Measurements from ENCODE around the gene ZNF12. TPM values are rescaled to one million over a fixed set of nuclear protein-coding genes. Genes with fewer than 3 reads are reported as not detected.

ZNF12 gene
- total RNA-seq, 4 donors from 2014 or later: 19.7 to 40.8 (median 23.8) TPM

DNA sequence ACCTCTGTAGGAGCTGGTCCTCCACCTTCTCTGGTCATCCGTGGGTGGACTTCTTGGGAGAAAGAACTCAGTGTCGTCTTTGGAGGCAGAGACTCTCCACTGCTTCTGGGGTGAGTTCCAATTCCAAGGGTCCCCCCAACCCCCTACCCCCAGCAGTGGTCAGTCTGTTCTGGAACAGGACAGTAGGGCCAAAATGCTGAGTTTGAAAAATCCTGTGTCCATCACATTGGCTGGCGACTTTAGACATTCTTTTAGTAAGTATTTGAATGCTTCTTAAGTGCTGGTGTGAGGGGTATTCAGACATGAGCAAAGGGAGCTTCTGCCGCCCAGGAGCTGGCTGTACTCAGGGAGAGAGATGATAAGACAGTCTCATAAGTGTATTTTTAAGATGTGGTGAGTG is 67.7 kb downstream of the ZNF12 start:
- intact Hi-C loops (cut with DNase I; ENCODE audit: low total_unique reads): no loop called here
- 78 to 83% methylated on average over 4 of the region's 4 CpGs for WGBS, 2 donors
- DNase-seq (ENCODE audit: low spot score in 2 of 2): no peak
- no peak for TF ChIP-seq POLR2A (IDR thresholded peaks at IDR 0.05)
- TF ChIP-seq, protein P1, sequence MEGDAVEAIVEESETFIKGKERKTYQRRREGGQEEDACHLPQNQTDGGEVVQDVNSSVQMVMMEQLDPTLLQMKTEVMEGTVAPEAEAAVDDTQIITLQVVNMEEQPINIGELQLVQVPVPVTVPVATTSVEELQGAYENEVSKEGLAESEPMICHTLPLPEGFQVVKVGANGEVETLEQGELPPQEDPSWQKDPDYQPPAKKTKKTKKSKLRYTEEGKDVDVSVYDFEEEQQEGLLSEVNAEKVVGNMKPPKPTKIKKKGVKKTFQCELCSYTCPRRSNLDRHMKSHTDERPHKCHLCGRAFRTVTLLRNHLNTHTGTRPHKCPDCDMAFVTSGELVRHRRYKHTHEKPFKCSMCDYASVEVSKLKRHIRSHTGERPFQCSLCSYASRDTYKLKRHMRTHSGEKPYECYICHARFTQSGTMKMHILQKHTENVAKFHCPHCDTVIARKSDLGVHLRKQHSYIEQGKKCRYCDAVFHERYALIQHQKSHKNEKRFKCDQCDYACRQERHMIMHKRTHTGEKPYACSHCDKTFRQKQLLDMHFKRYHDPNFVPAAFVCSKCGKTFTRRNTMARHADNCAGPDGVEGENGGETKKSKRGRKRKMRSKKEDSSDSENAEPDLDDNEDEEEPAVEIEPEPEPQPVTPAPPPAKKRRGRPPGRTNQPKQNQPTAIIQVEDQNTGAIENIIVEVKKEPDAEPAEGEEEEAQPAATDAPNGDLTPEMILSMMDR (IDR thresholded peaks at IDR 0.05): no peak
- no peak overlapping the region for H3K4me3 ChIP-seq (ENCODE audit: low read depth, poor library complexity, severe bottlenecking)

Other genes starting within 250 kb of the ZNF12 start
- gene KDELR2, start 222.8 kb downstream of the ZNF12 start, total RNA-seq: 10 to 100 TPM; 44.8 to 64.3 (median 57.5) TPM
- 1 to 10 TPM in 1 of 4 donors, under 1 TPM in 3; 0.49 to 2.2 (median 0.64) TPM for gene GRID2IP, start 155.5 kb downstream of the ZNF12 start, total RNA-seq
- 10 to 100 TPM; 18.4 to 30.7 (median 23.3) TPM for gene ZDHHC4, start 129.5 kb downstream of the ZNF12 start, total RNA-seq
- gene INTS15, start 116.9 kb downstream of the ZNF12 start, total RNA-seq: 10 to 100 TPM; 21.3 to 34.5 (median 29.7) TPM
- 1 to 10 TPM; 4.6 to 7.7 (median 5.9) TPM for gene ZNF853, start 91.3 kb downstream of the ZNF12 start, total RNA-seq
- gene ZNF316, start 69.6 kb downstream of the ZNF12 start, total RNA-seq: 10 to 100 TPM; 30.6 to 63.6 (median 35.6) TPM
- gene RSPH10B2, start 47.2 kb upstream of the ZNF12 start, total RNA-seq: 1 to 10 TPM in 1 of 4 donors, not detected in 3; 1.3 TPM
- gene CCZ1B, start 119.3 kb upstream of the ZNF12 start, total RNA-seq: 10 to 100 TPM; 20.0 to 84.7 (median 27.3) TPM

Data from lower leg skin (tissue), 4 donors.